BJ (cell line): Measurements from ENCODE around the gene SAP30BP. TPM values are rescaled to one million over a fixed set of nuclear protein-coding genes. Genes with fewer than 3 reads are reported as not detected.
"Not testable (repeated sequence)": the region's sequence is repeated elsewhere in the genome, so short reads cannot be mapped to it uniquely, and the experiment has no call there.

ENCODE experiments used
- CTCF ChIA-PET: fragments of 350-600 bp; formaldehyde crosslinking; extraction: SDS; loops from one replicate; lab custom pipeline; 2021; ENCODE audit warnings: antibody characterized with exemption, inconsistent platforms; lab: Yijun Ruan, JAX
- POLR2A ChIA-PET: fragments of 300-600 bp; sonication (Branson Sonifier 250); formaldehyde crosslinking; extraction: SDS; loops from one replicate; lab custom pipeline; 2021; ENCODE audit warnings: antibody characterized with exemption; lab: Charles Lee
- DNase-seq: peaks from one replicate; pipeline ENCODE4 v3.0.0-alpha.2; 2011; ENCODE audit warnings: low read depth
- H3K27me3 ChIP-seq: 2 replicates; pipeline ENCODE4 v1.6.0; 2011; ENCODE audit warnings: low read length; ENCODE audit not compliant: control insufficient read depth, insufficient read depth
- H3K36me3 ChIP-seq: 2 replicates; pipeline ENCODE4 v1.5.1; 2011; ENCODE audit warnings: low read length; ENCODE audit not compliant: control insufficient read depth, insufficient read depth
- H3K4me3 ChIP-seq: 2 replicates; pipeline ENCODE4 v1.5.1; 2011; ENCODE audit warnings: low read depth, mild to moderate bottlenecking, control low read depth, low read length
- polyA plus RNA-seq: library from polyadenylated mRNA; depleted of rRNA; stranded (reverse); fragments of >200 nt; gene quantifications from 2 replicates; pipeline ENCODE4 v1.2.3, GENCODE V29; 2011
- TF ChIP-seq, protein P1 (sequence below): IDR thresholded peaks from 2 replicates; pipeline ENCODE4 v1.5.1; 2011; ENCODE audit warnings: low read depth, mild to moderate bottlenecking, control low read depth, inconsistent platforms, low read length, moderate library complexity; ENCODE audit not compliant: insufficient read depth

Gene SAP30BP
- polyA plus RNA-seq, 1 experiment: 84.8 TPM

DNA sequence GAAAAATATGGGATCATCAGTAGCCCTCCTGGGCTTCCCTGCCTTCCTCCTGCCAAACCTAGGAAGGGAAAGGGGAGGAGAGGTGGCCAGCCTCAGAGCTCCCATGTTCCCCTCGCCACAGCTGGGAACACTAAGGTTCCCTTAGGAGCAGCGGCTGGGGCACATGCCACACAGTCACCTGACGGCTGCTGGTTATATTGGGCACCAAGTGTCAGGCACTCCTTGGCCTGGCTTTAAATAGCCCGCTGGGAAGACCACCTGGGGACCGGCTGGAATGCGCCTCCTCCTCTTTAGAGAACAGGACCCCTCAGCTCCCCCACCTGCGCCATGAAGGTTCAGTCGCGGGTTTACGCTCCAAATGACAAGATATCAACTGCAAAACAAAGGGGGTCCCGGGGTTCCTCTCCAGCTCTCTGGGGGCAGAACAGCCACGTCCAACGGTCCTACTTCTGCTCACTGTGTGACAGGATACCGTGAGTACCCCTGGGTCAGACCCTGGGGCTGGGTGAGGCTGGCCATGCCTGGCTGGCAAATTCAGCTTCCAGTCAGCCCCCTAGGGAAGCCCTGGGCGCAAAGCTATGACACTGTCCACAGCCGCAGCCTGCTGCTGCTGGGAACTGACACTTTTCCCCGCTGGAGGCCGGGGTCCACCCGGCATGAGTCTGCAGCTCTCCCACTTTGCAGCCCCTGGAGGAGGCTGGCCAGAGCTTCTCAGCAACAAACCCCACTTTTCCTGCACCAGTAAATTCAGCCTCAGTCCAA lies 30.6 kb upstream of the SAP30BP start:
- ChIA-PET POLR2A (no interaction called here), CTCF (interaction anchor here (0.6 to 21.7 kb wide), 5 partner anchors 11 to 211 kb away, joined by 3 to 502 read pairs (median 5); no protein-coding TSS in a partner anchor)
- Histone ChIP-seq H3K4me3 (no peak overlapping the region), H3K36me3 (peaks cover 3% of the 10 kb centered on the region), H3K27me3 (no peaks in the 10 kb centered on the region)
- TF ChIP-seq, protein P1, sequence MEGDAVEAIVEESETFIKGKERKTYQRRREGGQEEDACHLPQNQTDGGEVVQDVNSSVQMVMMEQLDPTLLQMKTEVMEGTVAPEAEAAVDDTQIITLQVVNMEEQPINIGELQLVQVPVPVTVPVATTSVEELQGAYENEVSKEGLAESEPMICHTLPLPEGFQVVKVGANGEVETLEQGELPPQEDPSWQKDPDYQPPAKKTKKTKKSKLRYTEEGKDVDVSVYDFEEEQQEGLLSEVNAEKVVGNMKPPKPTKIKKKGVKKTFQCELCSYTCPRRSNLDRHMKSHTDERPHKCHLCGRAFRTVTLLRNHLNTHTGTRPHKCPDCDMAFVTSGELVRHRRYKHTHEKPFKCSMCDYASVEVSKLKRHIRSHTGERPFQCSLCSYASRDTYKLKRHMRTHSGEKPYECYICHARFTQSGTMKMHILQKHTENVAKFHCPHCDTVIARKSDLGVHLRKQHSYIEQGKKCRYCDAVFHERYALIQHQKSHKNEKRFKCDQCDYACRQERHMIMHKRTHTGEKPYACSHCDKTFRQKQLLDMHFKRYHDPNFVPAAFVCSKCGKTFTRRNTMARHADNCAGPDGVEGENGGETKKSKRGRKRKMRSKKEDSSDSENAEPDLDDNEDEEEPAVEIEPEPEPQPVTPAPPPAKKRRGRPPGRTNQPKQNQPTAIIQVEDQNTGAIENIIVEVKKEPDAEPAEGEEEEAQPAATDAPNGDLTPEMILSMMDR: no peak
- DNase-seq: no peak

GRCh38 chr17:75637143-75637538 lies 30.0 kb upstream of the SAP30BP start:
- CTCF ChIA-PET: interaction anchor here (0.6 to 21.7 kb wide), 6 partner anchors 12 to 329 kb away, joined by 3 to 502 read pairs (median 4); no protein-coding TSS in a partner anchor

GRCh38 chr17:75637551-75637950 lies 29.6 kb upstream of the SAP30BP start:
- CTCF ChIA-PET: interaction anchor here (0.6 to 21.7 kb wide), 4 partner anchors 17 to 329 kb away, joined by 3 to 502 read pairs (median 76); no protein-coding TSS in a partner anchor
- POLR2A ChIA-PET: no interaction called here

More at GRCh38 chr17:75637143-75637538, 30.0 kb upstream of the SAP30BP start:
- Histone ChIP-seq H3K27me3 (no peaks in the 10 kb centered on the region), H3K4me3 (no peak overlapping the region), H3K36me3 (peaks cover 3% of the 10 kb centered on the region)
- DNase-seq: no peak
- TF ChIP-seq, protein P1: no peak
- POLR2A ChIA-PET: no interaction called here

GRCh38 chr17:75638039-75638438 lies 29.1 kb upstream of the SAP30BP start:
- not testable (repeated sequence) for H3K36me3 ChIP-seq, H3K4me3 ChIP-seq, H3K27me3 ChIP-seq, DNase-seq
- POLR2A ChIA-PET: interaction anchor here (0.5 kb wide), 1 partner anchor 55 kb away, joined by 3 read pairs; no protein-coding TSS in a partner anchor
- CTCF ChIA-PET: interaction anchor here (0.8 to 21.7 kb wide), 3 partner anchors 15 to 110 kb away, joined by 3 to 502 read pairs (median 4); no protein-coding TSS in a partner anchor

More at GRCh38 chr17:75637551-75637950, 29.6 kb upstream of the SAP30BP start:
- H3K27me3 ChIP-seq: no peaks in the 10 kb centered on the region
- H3K36me3 ChIP-seq: peaks cover 3% of the 10 kb centered on the region
- TF ChIP-seq, protein P1: no peak
- H3K4me3 ChIP-seq: no peak overlapping the region
- DNase-seq: no peak

DNA sequence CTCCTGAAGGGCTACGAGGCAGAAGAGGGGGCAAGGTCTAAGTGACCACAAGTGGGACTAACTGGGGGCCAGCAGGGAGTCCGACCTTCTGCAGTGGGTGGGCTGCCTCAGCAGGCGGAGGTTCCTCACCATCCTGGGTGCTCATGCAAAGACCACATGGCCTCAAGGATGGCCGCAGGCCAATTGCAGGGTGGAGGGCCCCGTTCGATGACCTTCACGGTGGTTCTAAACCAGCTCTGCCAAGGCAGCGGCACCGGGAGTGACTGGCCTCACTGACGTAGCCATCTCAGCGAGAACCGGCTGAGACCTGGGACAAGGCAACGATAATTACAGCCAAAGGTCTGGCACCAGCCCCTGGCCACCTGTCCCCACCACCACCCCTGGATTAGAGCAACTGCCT lies 28.2 kb upstream of the SAP30BP start:
- ChIA-PET CTCF (interaction anchor here (0.8 to 21.7 kb wide), 2 partner anchors 14 to 109 kb away, joined by 4 to 502 read pairs; no protein-coding TSS in a partner anchor), POLR2A (no interaction called here)
- TF ChIP-seq, protein P1: no peak
- no peak for DNase-seq
- H3K4me3 ChIP-seq: no peak overlapping the region
- no peaks in the 10 kb centered on the region for H3K27me3 ChIP-seq
- peaks cover 3% of the 10 kb centered on the region for H3K36me3 ChIP-seq
